Measurements from ENCODE around the gene PDZD2. TPM values are rescaled to one million over a fixed set of nuclear protein-coding genes. Genes with fewer than 3 reads are reported as not detected.

PDZD2 gene
- total RNA-seq, 1 experiment from 2014 or later = 2.2 TPM

GRCh38 chr5:31678180-31678579, 39.2 kb downstream of the PDZD2 start:
- Histone ChIP-seq H3K4me1 (ENCODE audit: insufficient read depth, low read length, poor library complexity, severe bottlenecking) (no peaks in the 10 kb centered on the region), H3K36me3 (ENCODE audit: insufficient read depth, low read length, poor library complexity, severe bottlenecking) (no peaks in the 10 kb centered on the region), H3K27ac (ENCODE audit: low read depth, low read length, poor library complexity, severe bottlenecking) (no peak overlapping the region), H3K27me3 (replicated peaks; ENCODE audit: insufficient read depth, low read depth, low read length, poor library complexity) (no peaks in the 10 kb centered on the region), H3K9me3 (ENCODE audit: low read depth, low read length, poor library complexity, severe bottlenecking) (no peaks in the 10 kb centered on the region), H3K4me3 (ENCODE audit: low read depth, low read length, poor library complexity, severe bottlenecking) (no peak overlapping the region)
- BruUV-seq (replicated peaks) = no TSS peak
- POLR2A ChIA-PET (ENCODE audit: low non-redundant PET) = no interaction called here
- intact Hi-C loops (cut with micrococcal nuclease; ENCODE audit: unreplicated experiment) = no loop called here
- TF ChIP-seq EZH2 (IDR thresholded peaks at IDR 0.05; ENCODE audit: borderline replicate concordance, low read depth, low read length, poor library complexity, severe bottlenecking) = no peak
- TF ChIP-seq, protein P1, sequence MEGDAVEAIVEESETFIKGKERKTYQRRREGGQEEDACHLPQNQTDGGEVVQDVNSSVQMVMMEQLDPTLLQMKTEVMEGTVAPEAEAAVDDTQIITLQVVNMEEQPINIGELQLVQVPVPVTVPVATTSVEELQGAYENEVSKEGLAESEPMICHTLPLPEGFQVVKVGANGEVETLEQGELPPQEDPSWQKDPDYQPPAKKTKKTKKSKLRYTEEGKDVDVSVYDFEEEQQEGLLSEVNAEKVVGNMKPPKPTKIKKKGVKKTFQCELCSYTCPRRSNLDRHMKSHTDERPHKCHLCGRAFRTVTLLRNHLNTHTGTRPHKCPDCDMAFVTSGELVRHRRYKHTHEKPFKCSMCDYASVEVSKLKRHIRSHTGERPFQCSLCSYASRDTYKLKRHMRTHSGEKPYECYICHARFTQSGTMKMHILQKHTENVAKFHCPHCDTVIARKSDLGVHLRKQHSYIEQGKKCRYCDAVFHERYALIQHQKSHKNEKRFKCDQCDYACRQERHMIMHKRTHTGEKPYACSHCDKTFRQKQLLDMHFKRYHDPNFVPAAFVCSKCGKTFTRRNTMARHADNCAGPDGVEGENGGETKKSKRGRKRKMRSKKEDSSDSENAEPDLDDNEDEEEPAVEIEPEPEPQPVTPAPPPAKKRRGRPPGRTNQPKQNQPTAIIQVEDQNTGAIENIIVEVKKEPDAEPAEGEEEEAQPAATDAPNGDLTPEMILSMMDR (conservative IDR thresholded peaks at IDR 0.05; ENCODE audit: low read depth, low read length) = no peak
- CTCF ChIA-PET = no interaction called here
- DNase-seq (ENCODE audit: low spot score) = no peak

DNA sequence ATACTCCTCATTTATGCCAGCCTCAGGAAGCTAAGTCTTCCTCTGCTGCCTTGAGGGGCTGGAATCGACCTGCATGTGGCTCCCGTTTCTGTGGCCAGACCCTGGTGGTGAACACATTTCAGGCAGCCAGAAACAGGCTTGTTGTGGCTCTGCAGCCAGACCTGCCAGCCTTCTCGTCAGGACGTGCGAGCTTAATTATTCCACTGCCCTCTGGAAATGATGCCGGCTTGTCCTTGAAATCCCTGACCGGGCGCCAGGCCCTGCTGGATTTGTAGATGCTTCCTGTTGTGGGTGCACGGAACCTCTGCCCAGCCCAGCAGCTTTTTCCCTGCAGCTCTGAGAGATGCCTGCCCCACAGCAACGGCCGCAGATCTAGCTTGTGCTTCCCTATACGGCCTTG, 41.6 kb downstream of the PDZD2 start:
- H3K27ac ChIP-seq (ENCODE audit: low read depth, low read length, poor library complexity, severe bottlenecking) = no peak overlapping the region
- H3K27me3 ChIP-seq (replicated peaks; ENCODE audit: insufficient read depth, low read depth, low read length, poor library complexity) = no peaks in the 10 kb centered on the region
- POLR2A ChIA-PET (ENCODE audit: low non-redundant PET) = no interaction called here
- no peaks in the 10 kb centered on the region for H3K4me1 ChIP-seq (ENCODE audit: insufficient read depth, low read length, poor library complexity, severe bottlenecking)
- intact Hi-C loops (cut with micrococcal nuclease; ENCODE audit: unreplicated experiment) = no loop called here
- no peaks in the 10 kb centered on the region for H3K9me3 ChIP-seq (ENCODE audit: low read depth, low read length, poor library complexity, severe bottlenecking)
- TF ChIP-seq, protein P1 (conservative IDR thresholded peaks at IDR 0.05; ENCODE audit: low read depth, low read length) = no peak
- TF ChIP-seq EZH2 (IDR thresholded peaks at IDR 0.05; ENCODE audit: borderline replicate concordance, low read depth, low read length, poor library complexity, severe bottlenecking) = no peak
- no peak for DNase-seq (ENCODE audit: low spot score)
- H3K36me3 ChIP-seq (ENCODE audit: insufficient read depth, low read length, poor library complexity, severe bottlenecking) = no peaks in the 10 kb centered on the region
- CTCF ChIA-PET = no interaction called here
- no peak overlapping the region for H3K4me3 ChIP-seq (ENCODE audit: low read depth, low read length, poor library complexity, severe bottlenecking)
- no TSS peak for BruUV-seq (replicated peaks)

GRCh38 chr5:31682025-31682424, 43.1 kb downstream of the PDZD2 start:
- H3K27ac ChIP-seq (ENCODE audit: low read depth, low read length, poor library complexity, severe bottlenecking) = no peak overlapping the region
- intact Hi-C loops (cut with micrococcal nuclease; ENCODE audit: unreplicated experiment) = no loop called here
- CTCF ChIA-PET = no interaction called here

More at GRCh38 chr5:31682025-31682424, 43.1 kb downstream of the PDZD2 start:
- no peak for TF ChIP-seq EZH2 (IDR thresholded peaks at IDR 0.05; ENCODE audit: borderline replicate concordance, low read depth, low read length, poor library complexity, severe bottlenecking)
- TF ChIP-seq, protein P1 (conservative IDR thresholded peaks at IDR 0.05; ENCODE audit: low read depth, low read length) = no peak
- H3K4me3 ChIP-seq (ENCODE audit: low read depth, low read length, poor library complexity, severe bottlenecking) = no peak overlapping the region
- BruUV-seq (replicated peaks) = no TSS peak
- POLR2A ChIA-PET (ENCODE audit: low non-redundant PET) = no interaction called here
- no peaks in the 10 kb centered on the region for H3K4me1 ChIP-seq (ENCODE audit: insufficient read depth, low read length, poor library complexity, severe bottlenecking)
- H3K9me3 ChIP-seq (ENCODE audit: low read depth, low read length, poor library complexity, severe bottlenecking) = no peaks in the 10 kb centered on the region
- no peaks in the 10 kb centered on the region for H3K36me3 ChIP-seq (ENCODE audit: insufficient read depth, low read length, poor library complexity, severe bottlenecking)
- DNase-seq (ENCODE audit: low spot score) = no peak
- H3K27me3 ChIP-seq (replicated peaks; ENCODE audit: insufficient read depth, low read depth, low read length, poor library complexity) = no peaks in the 10 kb centered on the region
